ENCODE measurements around the gene TOE1. TPM values are rescaled to one million over a fixed set of nuclear protein-coding genes. Genes with fewer than 3 reads are reported as not detected.

The TOE1 gene
- total and polyA plus RNA-seq, 10 donors, result 8.7 to 12.6 (median 11.6) TPM

- Histone ChIP-seq H3K36me3 (peaks cover 0 to 36% (median 0%) of the 10 kb centered on the region in 6 donors), H3K27ac (no peak overlapping the region), H3K9me3 (no peaks in the 10 kb centered on the region), H3K27me3 (replicated peaks in 1 of 7) (no peaks in the 10 kb centered on the region), H3K4me1 (no peaks in the 10 kb centered on the region), H3K4me3 (no peak overlapping the region)
- 60 to 82% (median 70%) methylated on average over 2 of the region's 2 CpGs for WGBS, 5 donors
- no peak for DNase-seq
- TF ChIP-seq, protein P1, sequence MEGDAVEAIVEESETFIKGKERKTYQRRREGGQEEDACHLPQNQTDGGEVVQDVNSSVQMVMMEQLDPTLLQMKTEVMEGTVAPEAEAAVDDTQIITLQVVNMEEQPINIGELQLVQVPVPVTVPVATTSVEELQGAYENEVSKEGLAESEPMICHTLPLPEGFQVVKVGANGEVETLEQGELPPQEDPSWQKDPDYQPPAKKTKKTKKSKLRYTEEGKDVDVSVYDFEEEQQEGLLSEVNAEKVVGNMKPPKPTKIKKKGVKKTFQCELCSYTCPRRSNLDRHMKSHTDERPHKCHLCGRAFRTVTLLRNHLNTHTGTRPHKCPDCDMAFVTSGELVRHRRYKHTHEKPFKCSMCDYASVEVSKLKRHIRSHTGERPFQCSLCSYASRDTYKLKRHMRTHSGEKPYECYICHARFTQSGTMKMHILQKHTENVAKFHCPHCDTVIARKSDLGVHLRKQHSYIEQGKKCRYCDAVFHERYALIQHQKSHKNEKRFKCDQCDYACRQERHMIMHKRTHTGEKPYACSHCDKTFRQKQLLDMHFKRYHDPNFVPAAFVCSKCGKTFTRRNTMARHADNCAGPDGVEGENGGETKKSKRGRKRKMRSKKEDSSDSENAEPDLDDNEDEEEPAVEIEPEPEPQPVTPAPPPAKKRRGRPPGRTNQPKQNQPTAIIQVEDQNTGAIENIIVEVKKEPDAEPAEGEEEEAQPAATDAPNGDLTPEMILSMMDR (IDR thresholded peaks at IDR 0.05 in 8 of 11, conservative IDR thresholded peaks at IDR 0.05 in 3 of 11), result no peak
- TF ChIP-seq POLR2A (IDR thresholded peaks at IDR 0.05), result no peak
- intact Hi-C loops (cut with DNase I; ENCODE audit: low total_unique reads), result loop anchor here (10.0 kb wide), 1 partner anchor 221 kb away; no protein-coding TSS in a partner anchor
Measured at GRCh38 chr1:45353685-45354084, 13.7 kb downstream of the TOE1 start.

DNA sequence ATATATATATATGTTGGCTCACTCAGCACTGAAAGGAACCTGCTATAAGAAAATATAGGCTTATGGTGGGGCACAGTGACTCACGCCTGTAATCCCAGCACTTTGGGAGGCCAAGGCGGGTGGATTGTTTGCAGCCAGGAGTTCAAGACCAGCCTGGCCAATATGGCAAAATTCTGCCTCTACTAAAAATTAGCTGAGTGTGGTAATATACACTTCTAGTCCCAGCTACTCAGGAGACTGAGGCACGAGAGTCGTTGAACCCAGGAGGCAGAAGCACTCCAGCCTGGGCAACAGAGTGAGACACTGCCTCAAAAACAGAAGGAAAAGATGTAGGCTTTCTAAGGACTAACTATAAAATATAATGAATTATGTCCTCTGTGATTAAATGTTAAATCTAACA is 14.9 kb downstream of the TOE1 start:
- no peaks in the 10 kb centered on the region for H3K9me3 ChIP-seq
- no peak for DNase-seq
- intact Hi-C loops (cut with DNase I; ENCODE audit: low total_unique reads), result loop anchor here (10.0 kb wide), 1 partner anchor 220 kb away; no protein-coding TSS in a partner anchor
- peaks cover 0 to 5% (median 3%) of the 10 kb centered on the region in 6 donors for H3K4me1 ChIP-seq
- 91 to 98% (median 95%) methylated on average over 4 of the region's 4 CpGs for WGBS, 5 donors
- H3K27me3 ChIP-seq (replicated peaks in 1 of 7), result no peaks in the 10 kb centered on the region
- no peak overlapping the region for H3K27ac ChIP-seq
- H3K36me3 ChIP-seq, result peaks cover 0 to 36% (median 0%) of the 10 kb centered on the region in 6 donors
- TF ChIP-seq POLR2AphosphoS5 (IDR thresholded peaks at IDR 0.05) (no peak), POLR2A (IDR thresholded peaks at IDR 0.05) (no peak)
- TF ChIP-seq, protein P1 (IDR thresholded peaks at IDR 0.05 in 8 of 11, conservative IDR thresholded peaks at IDR 0.05 in 3 of 11), result no peak
- no peak overlapping the region for H3K4me3 ChIP-seq

GRCh38 chr1:45355683-45356082 is 15.7 kb downstream of the TOE1 start:
- peaks cover 8 to 13% (median 12%) of the 10 kb centered on the region in 6 donors for H3K4me1 ChIP-seq
- TF ChIP-seq POLR2A (IDR thresholded peaks at IDR 0.05) (no peak), POLR2AphosphoS5 (IDR thresholded peaks at IDR 0.05) (no peak)
- TF ChIP-seq, protein P1 (IDR thresholded peaks at IDR 0.05 in 8 of 11, conservative IDR thresholded peaks at IDR 0.05 in 3 of 11), result no peak
- WGBS, 5 donors, result 21 to 34% (median 24%) methylated on average over 2 of the region's 2 CpGs
- DNase-seq, result no peak
- intact Hi-C loops (cut with DNase I; ENCODE audit: low total_unique reads), result loop anchor here (10.0 kb wide), 1 partner anchor 219 kb away; no protein-coding TSS in a partner anchor
- H3K4me3 ChIP-seq, result no peak overlapping the region
- H3K27ac ChIP-seq, result no peak overlapping the region
- peaks cover 0 to 36% (median 0%) of the 10 kb centered on the region in 6 donors for H3K36me3 ChIP-seq
- no peaks in the 10 kb centered on the region for H3K9me3 ChIP-seq
- H3K27me3 ChIP-seq (replicated peaks in 1 of 7), result no peaks in the 10 kb centered on the region

GRCh38 chr1:45356186-45356585 is 16.2 kb downstream of the TOE1 start:
- Histone ChIP-seq H3K36me3 (peaks cover 0 to 34% (median 0%) of the 10 kb centered on the region in 6 donors), H3K27me3 (replicated peaks in 1 of 7) (no peaks in the 10 kb centered on the region), H3K4me3 (no peak overlapping the region), H3K4me1 (peaks cover 12 to 18% (median 17%) of the 10 kb centered on the region in 6 donors), H3K27ac (no peak overlapping the region), H3K9me3 (no peaks in the 10 kb centered on the region)
- 86 to 95% (median 92%) methylated on average over 4 of the region's 4 CpGs for WGBS, 5 donors
- intact Hi-C loops (cut with DNase I; ENCODE audit: low total_unique reads), result loop anchor here (10.0 kb wide), 1 partner anchor 219 kb away; no protein-coding TSS in a partner anchor
- no peak for DNase-seq
- TF ChIP-seq POLR2A (IDR thresholded peaks at IDR 0.05), result no peak
- TF ChIP-seq, protein P1 (IDR thresholded peaks at IDR 0.05 in 8 of 11, conservative IDR thresholded peaks at IDR 0.05 in 3 of 11), result no peak
- TF ChIP-seq POLR2AphosphoS5 (IDR thresholded peaks at IDR 0.05), result no peak
